Keratinocyte (primary cell): Measurements from ENCODE around the gene RCHY1. TPM values are rescaled to one million over a fixed set of nuclear protein-coding genes. Genes with fewer than 3 reads are reported as not detected.

Source experiments
- DNase-seq: peaks from one replicate; pipeline ENCODE4 v3.0.0-alpha.2; 2011; ENCODE audit warnings: low read depth, missing footprints, low spot score
- FAIRE-seq: peaks from 2 replicates; lab custom pipeline; 2011; peaks lifted over from hg19 to GRCh38; lab: Jason Lieb, UNC
- H2AFZ ChIP-seq: 2 replicates; pipeline ENCODE4 v1.6.0; 2012; ENCODE audit warnings: low read length, control low read depth, inconsistent platforms; ENCODE audit not compliant: control insufficient read depth
- H3K27ac ChIP-seq: 2 replicates; pipeline ENCODE4 v1.5.1; 2011; ENCODE audit warnings: low read length; ENCODE audit not compliant: control insufficient read depth, insufficient read depth
- H3K27me3 ChIP-seq: 3 replicates; pipeline ENCODE4 v1.6.0; 2011; ENCODE audit warnings: low read length; ENCODE audit not compliant: control insufficient read depth, insufficient read depth; ENCODE audit errors: extremely low read depth
- H3K36me3 ChIP-seq, 2 experiments: 2 replicates in 1 of 2; 3 replicates in 1 of 2; pipeline ENCODE4 v1.5.1; 2011; ENCODE audit warnings: low read length in 2 of 2, mild to moderate bottlenecking in 1 of 2; ENCODE audit not compliant: control insufficient read depth in 2 of 2, insufficient read depth in 2 of 2; ENCODE audit errors: extremely low read depth in 1 of 2
- H3K4me1 ChIP-seq: 3 replicates; pipeline ENCODE4 v1.5.1; 2011; ENCODE audit warnings: low read length; ENCODE audit not compliant: control insufficient read depth, insufficient read depth; ENCODE audit errors: extremely low read depth
- H3K4me2 ChIP-seq: 3 replicates; pipeline ENCODE4 v1.6.0; 2011; ENCODE audit warnings: low read depth, low read length; ENCODE audit not compliant: control insufficient read depth, insufficient read depth; ENCODE audit errors: extremely low read depth
- H3K4me3 ChIP-seq, 3 experiments: fragments of 200-600 bp in 1 of 3; sonication (generic) in 1 of 3; 2 replicates in 2 of 3; 3 replicates in 1 of 3; pipeline ENCODE4 v1.5.1; 2011 to 2016; ENCODE audit warnings: low read length in 3 of 3, mild to moderate bottlenecking in 3 of 3, control low read depth in 2 of 3, inconsistent platforms in 1 of 3, low read depth in 1 of 3, mixed read lengths in 1 of 3, mixed run types in 1 of 3, moderate library complexity in 1 of 3; ENCODE audit not compliant: control insufficient read depth in 2 of 3, insufficient read depth in 2 of 3; ENCODE audit errors: extremely low read depth in 1 of 3
- H3K79me2 ChIP-seq: 2 replicates; pipeline ENCODE4 v1.6.0; 2012; ENCODE audit warnings: low read length; ENCODE audit not compliant: control insufficient read depth, insufficient read depth
- H3K9ac ChIP-seq: 3 replicates; pipeline ENCODE4 v1.6.0; 2011; ENCODE audit warnings: low read length; ENCODE audit not compliant: control insufficient read depth, insufficient read depth; ENCODE audit errors: extremely low read depth
- H3K9me1 ChIP-seq: 3 replicates; pipeline ENCODE4 v1.6.0; 2011; ENCODE audit warnings: low read length; ENCODE audit not compliant: control insufficient read depth, insufficient read depth; ENCODE audit errors: extremely low read depth
- H3K9me3 ChIP-seq: 2 replicates; pipeline ENCODE4 v1.5.1; 2012; ENCODE audit warnings: low read depth, low read length; ENCODE audit not compliant: control insufficient read depth
- H4K20me1 ChIP-seq: 3 replicates; pipeline ENCODE4 v1.6.0; 2011; ENCODE audit warnings: low read length; ENCODE audit not compliant: control insufficient read depth, insufficient read depth; ENCODE audit errors: extremely low read depth
- EZH2 ChIP-seq: IDR thresholded peaks from one replicate; pipeline ENCODE4 v1.6.1; 2012; ENCODE audit warnings: inconsistent platforms, mild to moderate bottlenecking, low read length, moderate library complexity
- dilution Hi-C: fragments of 300-500 bp; cut with MboI; formaldehyde crosslinking; loops from one replicate; pipeline ENCODE4 v1.7.0; 2020; ENCODE audit warnings: low sequenced_read_pairs; ENCODE audit not compliant: extremely low pct_ligation_motif_present
- polyA plus RNA-seq, 5 experiments: library from polyadenylated mRNA; depleted of rRNA in 3 of 5; stranded (reverse) in 3 of 5; stranded (forward) in 1 of 5; unstranded in 1 of 5; fragments of >200 nt; gene quantifications; 1 replicate in 1 of 5; 2 replicates in 3 of 5; 3 replicates in 1 of 5; pipeline versions ENCODE4 v1.2.1 to v1.2.3, GENCODE V29; 2011 to 2012; ENCODE audit warnings: missing spikeins in 2 of 5, low read depth in 1 of 5, low replicate concordance in 1 of 5
- TF ChIP-seq, protein P1 (sequence below), 3 experiments: IDR thresholded peaks in 1 of 3; conservative IDR thresholded peaks in 1 of 3; optimal IDR thresholded peaks in 1 of 3; 2 replicates in 2 of 3; 3 replicates in 1 of 3; pipeline versions ENCODE3 to v1.5.1; 2011; ENCODE audit warnings: low read length in 3 of 3, mild to moderate bottlenecking in 3 of 3, moderate library complexity in 2 of 3, control low read depth in 1 of 3, inconsistent platforms in 1 of 3; ENCODE audit not compliant: insufficient read depth in 2 of 3; ENCODE audit errors: extremely low read depth in 1 of 3

Gene RCHY1
- polyA plus RNA-seq, 1 donor (not counting 4 experiments of a cell fraction or from before 2014, with no cell fraction given), result 29.0 TPM

GRCh38 chr4:75496406-75496805 is 17.8 kb downstream of the RCHY1 start:
- FAIRE-seq, result no peak
- Histone ChIP-seq H4K20me1 (no peaks in the 10 kb centered on the region), H3K36me3 (peaks cover under 1 to 4% of the 10 kb centered on the region in 2 experiments), H3K4me3 (no peak overlapping the region), H3K9me1 (no peaks in the 10 kb centered on the region), H3K27me3 (no peaks in the 10 kb centered on the region), H3K4me2 (no peak overlapping the region), H3K9me3 (no peaks in the 10 kb centered on the region), H3K79me2 (peaks cover 32% of the 10 kb centered on the region), H3K27ac (peak overlapping the region; percentile 58), H2AFZ (no peak overlapping the region), H3K4me1 (no peaks in the 10 kb centered on the region), H3K9ac (no peak overlapping the region)
- dilution Hi-C loops, result no loop called here
- TF ChIP-seq, protein P1, sequence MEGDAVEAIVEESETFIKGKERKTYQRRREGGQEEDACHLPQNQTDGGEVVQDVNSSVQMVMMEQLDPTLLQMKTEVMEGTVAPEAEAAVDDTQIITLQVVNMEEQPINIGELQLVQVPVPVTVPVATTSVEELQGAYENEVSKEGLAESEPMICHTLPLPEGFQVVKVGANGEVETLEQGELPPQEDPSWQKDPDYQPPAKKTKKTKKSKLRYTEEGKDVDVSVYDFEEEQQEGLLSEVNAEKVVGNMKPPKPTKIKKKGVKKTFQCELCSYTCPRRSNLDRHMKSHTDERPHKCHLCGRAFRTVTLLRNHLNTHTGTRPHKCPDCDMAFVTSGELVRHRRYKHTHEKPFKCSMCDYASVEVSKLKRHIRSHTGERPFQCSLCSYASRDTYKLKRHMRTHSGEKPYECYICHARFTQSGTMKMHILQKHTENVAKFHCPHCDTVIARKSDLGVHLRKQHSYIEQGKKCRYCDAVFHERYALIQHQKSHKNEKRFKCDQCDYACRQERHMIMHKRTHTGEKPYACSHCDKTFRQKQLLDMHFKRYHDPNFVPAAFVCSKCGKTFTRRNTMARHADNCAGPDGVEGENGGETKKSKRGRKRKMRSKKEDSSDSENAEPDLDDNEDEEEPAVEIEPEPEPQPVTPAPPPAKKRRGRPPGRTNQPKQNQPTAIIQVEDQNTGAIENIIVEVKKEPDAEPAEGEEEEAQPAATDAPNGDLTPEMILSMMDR (optimal IDR thresholded peaks at IDR 0.05 in 1 of 3, IDR thresholded peaks at IDR 0.05 in 1 of 3, conservative IDR thresholded peaks at IDR 0.05 in 1 of 3; ENCODE audit: extremely low read depth in 1 of 3, insufficient read depth in 2 of 3, low read length in 3 of 3), result no peak
- no peak for TF ChIP-seq EZH2
- DNase-seq, result no peak

- TF ChIP-seq, protein P1 (optimal IDR thresholded peaks at IDR 0.05 in 1 of 3, IDR thresholded peaks at IDR 0.05 in 1 of 3, conservative IDR thresholded peaks at IDR 0.05 in 1 of 3; ENCODE audit: extremely low read depth in 1 of 3, insufficient read depth in 2 of 3, low read length in 3 of 3), result no peak
- TF ChIP-seq EZH2, result no peak
- no peaks in the 10 kb centered on the region for H4K20me1 ChIP-seq
- peak overlapping the region; percentile 33 for H3K27ac ChIP-seq
- H3K9ac ChIP-seq, result no peak overlapping the region
- H3K27me3 ChIP-seq, result no peaks in the 10 kb centered on the region
- H3K79me2 ChIP-seq, result peaks cover 31% of the 10 kb centered on the region
- no peak for DNase-seq
- no peak overlapping the region for H3K4me3 ChIP-seq
- dilution Hi-C loops, result no loop called here
- H3K4me2 ChIP-seq, result no peak overlapping the region
- no peaks in the 10 kb centered on the region for H3K4me1 ChIP-seq
- H3K36me3 ChIP-seq, result peaks cover 4 to 5% of the 10 kb centered on the region in 2 experiments
- H3K9me1 ChIP-seq, result no peaks in the 10 kb centered on the region
- no peaks in the 10 kb centered on the region for H3K9me3 ChIP-seq
- FAIRE-seq, result no peak
- no peak overlapping the region for H2AFZ ChIP-seq
Observed at GRCh38 chr4:75495476-75495875, 18.7 kb downstream of the RCHY1 start.
